NOMO-1 (cell line): ENCODE measurements around the gene PRPF6.

Experiments used
- DNase-seq, 2 experiments: peaks; one replicate each; lab custom pipeline; 2025; ENCODE audit not compliant: unreplicated experiment in 2 of 2; lab: John Stamatoyannopoulos, UW

Gene PRPF6

GRCh38 chr20:63945031-63945658 is 35.8 kb upstream of the PRPF6 start:
- DNase-seq = no peak

- DNase-seq = no peak
These were observed 34.7 kb upstream of the PRPF6 start for GRCh38 chr20:63945921-63946920.

GRCh38 chr20:63946986-63947637 is 33.8 kb upstream of the PRPF6 start:
- DNase-seq = no peak

- DNase-seq = no peak
These were observed 33.1 kb upstream of the PRPF6 start for GRCh38 chr20:63947638-63948456.

GRCh38 chr20:63950701-63951397 is 30.1 kb upstream of the PRPF6 start:
- DNase-seq = no peak

- DNase-seq = no peak
These were observed 29.3 kb upstream of the PRPF6 start for GRCh38 chr20:63951398-63952209.

- DNase-seq = no peak
These were observed 28.8 kb upstream of the PRPF6 start for GRCh38 chr20:63952210-63952535.

- DNase-seq = no peak
These were observed 28.2 kb upstream of the PRPF6 start for GRCh38 chr20:63952769-63953168.

GRCh38 chr20:63953764-63954429 is 27.0 kb upstream of the PRPF6 start:
- DNase-seq = no peak

- DNase-seq = peak; percentile 20 to 28
These were observed 25.6 kb upstream of the PRPF6 start for GRCh38 chr20:63955281-63955826.

GRCh38 chr20:63955827-63956663 is 24.9 kb upstream of the PRPF6 start, which contains the start of gene UCKL1:
UCKL1 (minus strand) TSS chr20:63956416; CDS start chr20:63956372, 44 bp downstream.
- DNase-seq = peak; percentile 76 to 89

GRCh38 chr20:63956664-63957003 is 24.3 kb upstream of the PRPF6 start:
- DNase-seq = no peak

GRCh38 chr20:63957004-63957689 is 23.8 kb upstream of the PRPF6 start:
- DNase-seq = peak; percentile 35 to 58

GRCh38 chr20:63957690-63958441 is 23.1 kb upstream of the PRPF6 start:
- DNase-seq = no peak

- no peak for DNase-seq
These were observed 22.5 kb upstream of the PRPF6 start for GRCh38 chr20:63958471-63958870.

- DNase-seq = no peak
These were observed 21.8 kb upstream of the PRPF6 start for GRCh38 chr20:63958964-63959698.
